Left ventricle myocardium inferior (tissue), 1 donor: ENCODE data around the gene SRGAP2C. TPM values are rescaled to one million over a fixed set of nuclear protein-coding genes. Genes with fewer than 3 reads are reported as not detected.
"Not testable (repeated sequence)": the region's sequence is repeated elsewhere in the genome, so short reads cannot be mapped to it uniquely, and the experiment has no call there.

Experiments
- DNase-seq: peaks from one replicate; pipeline ENCODE4 v3.0.0-alpha.2; 2020
- H3K27ac ChIP-seq: fragments of 200-600 bp; replicated peaks from 2 replicates; pipeline ENCODE4 v1.8.0; 2021
- H3K27me3 ChIP-seq: fragments of 200-600 bp; 2 replicates; pipeline ENCODE4 v1.8.0; 2021; ENCODE audit warnings: low read depth
- H3K36me3 ChIP-seq: fragments of 200-600 bp; 2 replicates; pipeline ENCODE4 v1.8.0; 2021
- H3K4me1 ChIP-seq: fragments of 200-600 bp; 2 replicates; pipeline ENCODE4 v1.8.0; 2021
- H3K4me3 ChIP-seq: fragments of 200-600 bp; 2 replicates; pipeline ENCODE4 v1.8.0; 2021; ENCODE audit warnings: mild to moderate bottlenecking, moderate library complexity
- H3K9me3 ChIP-seq: fragments of 200-600 bp; replicated peaks from 2 replicates; pipeline ENCODE4 v1.8.0; 2021
- intact Hi-C: fragments of 100-400 bp; cut with micrococcal nuclease; formaldehyde crosslinking; loops from one replicate; pipeline ENCODE4 v1.11.0; 2022
- total RNA-seq: library from RNA; stranded (reverse); fragmentation: NEBNext Ultra II Directional; extraction: Animal tissue kit (Norgen Biotek cat#: 25700); gene quantifications from one replicate; pipeline ENCODE4 v1.2.1, GENCODE V29; 2021
- donor health status: DM: no; HTN: yes; CAD: no; lungs with severe emphysema.

SRGAP2C gene
- total RNA-seq, 1 donor from 2014 or later = 12.4 TPM

DNA sequence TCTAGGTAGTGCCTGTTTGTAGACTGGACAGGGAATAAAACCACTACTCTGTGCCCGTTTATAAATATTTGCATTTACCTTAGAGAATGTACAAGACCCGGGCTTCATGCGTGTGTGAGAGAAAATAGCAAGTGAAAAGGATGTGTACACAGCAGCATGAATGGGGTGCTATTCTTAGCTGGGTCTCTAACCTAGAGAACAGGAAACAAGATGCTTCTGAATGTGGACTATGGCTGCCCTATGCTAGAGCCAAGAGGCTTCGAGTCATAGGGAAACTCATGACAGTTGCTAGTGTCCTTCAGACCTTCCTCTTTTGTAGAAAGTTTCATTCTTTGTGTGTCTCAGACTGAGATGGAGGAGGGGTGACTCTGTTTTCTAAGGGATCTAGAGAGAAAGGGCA lies 39.9 kb downstream of the SRGAP2C start:
- H3K27me3 ChIP-seq, DNase-seq, H3K4me3 ChIP-seq, intact Hi-C loops, H3K4me1 ChIP-seq, H3K27ac ChIP-seq, H3K36me3 ChIP-seq, H3K9me3 ChIP-seq: not testable (repeated sequence)

DNA sequence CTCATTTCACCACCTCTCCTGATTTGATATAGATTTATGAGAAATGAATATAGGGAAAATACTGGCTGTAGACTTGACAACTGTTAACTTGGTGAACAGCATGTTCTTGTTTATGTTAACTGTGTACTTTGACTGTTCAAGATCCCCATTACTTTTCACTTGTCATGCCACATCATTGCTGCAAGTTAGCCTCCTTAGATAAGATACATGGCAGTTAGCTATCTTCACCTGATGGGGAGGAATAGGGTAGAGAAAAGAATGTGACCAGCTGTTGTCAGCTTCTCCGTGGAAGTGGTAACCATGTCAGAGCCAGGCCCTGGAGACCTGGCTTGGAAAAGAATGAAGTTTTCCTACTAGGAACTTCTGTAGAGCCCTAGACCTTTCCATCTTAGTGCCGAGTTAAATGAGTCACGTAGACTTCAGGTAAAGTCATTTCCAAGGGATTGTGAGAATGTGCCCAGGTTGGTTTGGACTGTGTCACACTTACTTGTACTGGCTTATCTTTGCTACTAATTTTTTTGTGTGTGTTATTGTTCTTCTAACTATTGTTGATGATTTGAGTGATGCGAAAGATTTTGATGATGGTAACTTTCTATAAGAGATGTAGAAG lies 41.6 kb downstream of the SRGAP2C start:
- not testable (repeated sequence) for H3K9me3 ChIP-seq

DNA sequence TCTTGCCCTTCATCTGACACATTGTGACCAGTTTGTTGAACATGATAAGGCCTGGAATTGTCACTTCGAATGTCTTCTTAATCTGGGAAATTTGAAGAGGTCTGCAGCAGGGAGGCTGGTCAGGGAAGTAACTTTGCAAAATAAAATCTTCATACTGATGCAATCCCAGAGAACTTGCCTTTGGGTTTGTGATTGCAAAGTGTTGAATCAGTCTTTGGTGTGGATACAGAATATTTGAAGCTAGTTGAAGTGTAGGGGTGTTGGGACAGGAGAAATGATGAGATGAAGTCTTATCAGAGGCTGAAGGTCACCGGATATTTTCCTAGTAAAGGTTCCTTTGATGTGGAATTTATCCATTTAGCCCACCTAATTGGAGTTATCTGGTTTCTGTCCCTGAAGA lies 42.1 kb downstream of the SRGAP2C start:
- DNase-seq, H3K9me3 ChIP-seq, H3K4me1 ChIP-seq, intact Hi-C loops, H3K27ac ChIP-seq, H3K36me3 ChIP-seq, H3K4me3 ChIP-seq, H3K27me3 ChIP-seq: not testable (repeated sequence)

More for the DNA sequence above, 41.6 kb downstream of the SRGAP2C start:
- H3K4me3 ChIP-seq, H3K27ac ChIP-seq, H3K27me3 ChIP-seq, DNase-seq, H3K4me1 ChIP-seq, H3K36me3 ChIP-seq, intact Hi-C loops: not testable (repeated sequence)

DNA sequence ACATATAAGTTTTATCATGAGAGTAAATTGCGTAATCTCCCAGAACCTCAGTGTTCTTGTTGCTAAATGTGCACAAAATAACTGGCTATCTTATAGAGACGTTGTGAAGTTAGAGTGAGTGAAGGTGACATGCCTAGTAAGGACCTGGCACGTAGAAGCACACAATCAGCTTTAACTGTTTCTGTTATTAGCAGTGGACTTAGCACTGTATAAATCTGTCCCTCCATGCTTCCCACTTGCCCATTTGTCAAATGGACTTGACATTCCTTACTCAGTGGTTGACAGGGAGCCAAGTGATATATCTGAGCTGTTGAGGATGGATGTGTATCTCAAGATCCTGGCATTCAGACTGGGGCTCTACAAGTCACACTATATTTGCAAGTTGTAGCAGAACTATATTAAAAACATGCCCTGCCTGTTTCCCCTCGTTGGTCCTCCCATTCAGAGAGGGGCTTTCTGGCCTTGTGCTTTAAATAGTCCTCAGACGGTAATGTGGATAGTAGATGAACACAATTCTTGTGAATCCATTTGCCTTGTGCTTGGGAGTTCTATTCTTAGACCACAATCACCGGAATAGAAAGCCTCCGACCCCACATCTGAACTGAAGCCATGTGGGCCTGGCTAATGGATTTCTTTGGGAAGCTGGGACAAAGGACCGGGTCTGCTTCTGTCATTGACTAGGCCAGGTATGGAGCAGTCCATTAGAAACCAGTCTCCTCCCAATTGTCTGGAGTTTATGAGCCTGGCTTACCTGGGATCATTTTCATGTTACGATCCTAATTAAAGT lies 43.0 kb downstream of the SRGAP2C start:
- H3K27ac ChIP-seq, H3K36me3 ChIP-seq, H3K9me3 ChIP-seq, intact Hi-C loops, DNase-seq, H3K27me3 ChIP-seq, H3K4me1 ChIP-seq, H3K4me3 ChIP-seq: not testable (repeated sequence)

DNA sequence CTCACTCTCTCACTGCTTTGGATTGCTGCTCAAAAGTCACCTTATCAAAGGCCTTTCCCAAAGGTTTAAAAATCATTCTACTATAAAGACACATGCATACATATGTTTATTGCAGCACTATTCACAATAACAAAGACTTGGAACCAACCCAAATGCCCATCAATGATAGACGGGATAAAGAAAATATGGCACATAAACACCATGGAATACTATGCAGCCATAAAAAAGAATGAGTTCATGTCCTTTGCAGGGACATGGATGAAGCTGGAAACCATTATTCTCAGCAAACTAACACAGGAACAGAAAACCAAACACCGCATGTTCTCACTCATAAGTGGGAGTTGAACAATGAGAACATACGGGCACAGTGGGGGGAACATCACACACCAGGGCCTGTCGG lies 45.9 kb downstream of the SRGAP2C start:
- H3K4me1 ChIP-seq, intact Hi-C loops, H3K4me3 ChIP-seq, H3K36me3 ChIP-seq, H3K27me3 ChIP-seq, H3K27ac ChIP-seq, H3K9me3 ChIP-seq, DNase-seq: not testable (repeated sequence)

DNA sequence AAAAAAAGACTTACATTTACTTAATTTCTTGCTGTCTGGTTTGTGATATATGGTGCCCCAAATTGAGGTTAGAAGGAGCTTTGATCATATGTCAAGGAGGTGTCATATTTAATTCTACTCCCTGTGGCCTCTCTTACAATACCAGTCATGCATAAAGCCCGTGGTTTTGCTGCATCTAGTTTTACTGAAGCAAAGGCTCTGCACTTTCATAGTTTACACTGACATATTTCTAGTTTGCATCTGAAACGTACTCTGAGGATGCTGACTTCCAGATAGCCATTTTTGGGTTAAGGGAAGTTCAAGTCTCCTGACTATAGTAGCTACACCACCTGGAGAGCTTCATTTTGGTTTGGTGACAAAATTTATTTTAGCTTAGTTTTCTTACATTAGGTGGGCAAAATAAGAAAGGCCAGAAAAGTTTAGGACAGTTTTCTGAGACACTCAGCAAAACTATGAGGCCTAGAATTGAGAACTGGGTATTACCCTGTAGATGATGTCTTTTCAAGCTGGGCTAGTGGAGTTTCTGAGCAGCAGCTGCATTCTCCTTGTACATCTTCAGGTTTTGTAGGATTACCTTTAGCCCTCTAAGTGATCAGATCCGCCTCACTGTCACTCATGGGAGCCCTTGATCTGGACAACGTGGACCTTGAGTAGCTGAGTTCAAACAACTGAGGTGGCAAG lies 47.8 kb downstream of the SRGAP2C start:
- H3K9me3 ChIP-seq, DNase-seq, intact Hi-C loops, H3K27ac ChIP-seq, H3K4me1 ChIP-seq, H3K4me3 ChIP-seq, H3K27me3 ChIP-seq, H3K36me3 ChIP-seq: not testable (repeated sequence)

DNA sequence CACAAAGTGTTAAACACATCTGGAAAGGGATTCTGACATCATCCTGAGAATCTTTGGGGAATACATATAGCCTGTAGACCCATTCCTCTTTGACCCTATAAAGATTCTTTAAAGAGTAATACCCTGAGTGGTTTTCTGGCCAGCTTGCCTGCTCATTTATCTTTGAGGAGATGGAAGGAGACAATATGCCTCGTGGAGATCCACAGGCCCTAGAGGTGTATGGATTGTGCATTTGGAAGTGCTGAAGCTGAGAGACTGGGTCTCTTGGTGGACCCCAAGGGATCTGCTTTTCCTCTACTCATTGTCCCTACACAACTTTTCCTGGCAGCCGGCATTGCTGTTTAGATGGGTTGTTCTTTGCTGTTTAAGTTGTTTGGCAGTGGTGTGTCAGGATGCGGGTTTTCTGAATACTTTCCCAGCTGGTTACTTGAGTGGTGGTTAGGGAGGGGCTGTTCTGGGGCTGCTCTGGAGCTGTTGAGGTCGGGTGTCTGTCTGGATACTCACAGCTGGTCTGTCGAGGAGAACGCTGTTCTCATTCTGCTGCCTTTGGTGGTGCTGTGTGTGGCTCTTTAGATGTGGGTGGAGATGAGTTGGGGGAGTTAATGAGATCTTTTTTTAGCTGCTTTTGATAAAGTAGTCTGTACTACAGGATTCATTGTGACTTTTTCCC lies 49.5 kb downstream of the SRGAP2C start:
- intact Hi-C loops, H3K27ac ChIP-seq, DNase-seq, H3K36me3 ChIP-seq, H3K27me3 ChIP-seq, H3K4me1 ChIP-seq, H3K4me3 ChIP-seq, H3K9me3 ChIP-seq: not testable (repeated sequence)

DNA sequence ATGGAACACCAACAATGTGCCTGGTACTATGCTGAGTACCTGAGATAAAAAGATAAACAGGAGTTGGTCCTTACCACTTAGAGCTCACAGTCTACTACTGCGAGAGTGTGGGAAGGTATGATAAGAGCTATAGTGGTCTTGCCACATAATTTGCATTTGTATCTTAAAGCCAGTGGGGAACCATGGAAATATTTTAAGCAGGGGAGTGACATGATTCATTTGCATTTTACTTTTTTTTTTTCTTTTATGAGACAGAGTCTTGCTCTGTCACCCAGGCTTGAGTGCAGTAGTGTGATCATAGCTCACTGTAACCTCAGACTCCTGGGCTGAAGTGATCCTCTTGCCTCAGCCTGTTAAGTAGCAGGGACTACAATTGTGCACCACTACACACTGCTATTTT lies 53.6 kb downstream of the SRGAP2C start:
- DNase-seq, H3K27me3 ChIP-seq, H3K4me3 ChIP-seq, H3K9me3 ChIP-seq, H3K4me1 ChIP-seq, H3K27ac ChIP-seq, H3K36me3 ChIP-seq, intact Hi-C loops: not testable (repeated sequence)

DNA sequence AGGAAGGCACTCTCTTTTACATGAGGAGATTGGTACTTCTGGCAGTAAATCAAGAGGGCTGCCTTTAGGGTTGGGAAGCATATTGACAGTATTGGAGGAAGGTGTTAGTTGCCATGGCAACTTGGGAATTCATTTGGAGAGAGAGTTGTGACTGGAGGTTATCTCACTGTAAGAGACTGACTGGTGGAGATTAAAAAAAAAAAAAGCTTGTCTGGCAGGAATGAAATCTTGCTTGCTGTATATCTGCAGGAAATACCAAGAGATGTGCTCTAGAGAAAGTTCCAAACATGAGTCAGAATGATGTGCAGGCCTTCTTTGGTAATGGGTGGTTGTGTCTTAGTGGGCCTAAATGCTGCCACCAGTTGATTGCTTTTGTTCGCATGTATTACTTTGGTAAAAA lies 59.1 kb downstream of the SRGAP2C start:
- H3K36me3 ChIP-seq, DNase-seq, H3K4me1 ChIP-seq, H3K27ac ChIP-seq, H3K27me3 ChIP-seq, H3K4me3 ChIP-seq, intact Hi-C loops, H3K9me3 ChIP-seq: not testable (repeated sequence)

DNA sequence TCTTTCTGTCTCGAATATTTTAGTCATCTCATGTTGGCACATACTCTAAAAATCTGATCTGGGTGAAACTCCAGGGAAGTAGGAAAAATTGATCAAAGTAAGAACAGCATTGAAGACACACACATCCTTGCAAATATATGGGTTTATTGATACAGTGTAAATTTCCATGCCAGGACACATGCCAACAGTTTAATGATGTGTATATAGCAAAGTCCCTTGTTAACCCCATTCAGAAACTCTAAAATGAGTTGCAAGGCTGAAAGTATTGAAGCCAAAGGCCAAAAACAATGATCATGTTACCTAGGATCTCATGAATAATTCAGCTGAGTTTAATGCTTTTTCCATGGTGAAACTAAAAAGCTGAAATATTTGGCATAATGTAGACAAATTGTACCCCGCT lies 61.6 kb downstream of the SRGAP2C start:
- intact Hi-C loops, H3K4me1 ChIP-seq, DNase-seq, H3K27ac ChIP-seq, H3K36me3 ChIP-seq, H3K4me3 ChIP-seq, H3K9me3 ChIP-seq, H3K27me3 ChIP-seq: not testable (repeated sequence)

DNA sequence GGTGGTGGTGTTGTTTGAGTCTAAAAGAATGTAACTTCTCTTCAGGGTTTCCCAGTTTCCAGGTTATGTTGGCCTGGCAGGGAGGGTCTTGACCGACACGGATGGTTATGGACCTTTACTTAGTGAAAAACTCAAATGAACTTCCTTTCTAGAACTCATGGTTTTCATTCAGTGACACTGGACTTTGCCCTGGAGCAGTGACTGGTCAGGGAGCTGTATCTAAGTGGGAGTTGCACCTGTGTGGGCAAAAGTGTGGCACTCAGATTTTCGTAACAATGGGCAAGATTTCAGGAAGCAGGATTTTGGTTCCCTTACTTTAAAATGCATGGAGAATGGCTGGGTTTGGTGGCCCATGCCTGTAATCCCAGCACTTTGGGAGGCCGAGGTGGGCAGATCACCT lies 67.9 kb downstream of the SRGAP2C start:
- H3K9me3 ChIP-seq, H3K27me3 ChIP-seq, intact Hi-C loops, DNase-seq, H3K27ac ChIP-seq, H3K4me1 ChIP-seq, H3K36me3 ChIP-seq, H3K4me3 ChIP-seq: not testable (repeated sequence)

DNA sequence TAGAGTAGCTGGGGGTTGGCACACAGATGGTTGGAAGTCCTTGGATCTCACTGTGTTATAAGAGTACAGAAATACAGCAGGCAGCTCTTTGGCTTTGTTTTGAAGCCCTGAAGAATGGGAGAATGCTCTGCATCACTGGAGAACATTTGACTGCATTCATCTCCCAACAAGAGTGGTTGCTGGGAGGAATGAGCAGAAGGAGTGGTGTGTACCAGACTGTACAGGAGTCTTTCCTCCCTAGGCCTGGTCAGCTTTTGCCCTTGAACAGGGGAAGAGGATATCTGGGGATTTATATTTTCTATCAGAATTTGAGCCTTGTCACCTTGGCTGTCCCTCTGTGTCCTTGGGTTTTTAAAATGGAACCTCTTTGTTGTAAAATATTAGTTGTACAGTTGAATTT lies 69.8 kb downstream of the SRGAP2C start:
- DNase-seq, H3K9me3 ChIP-seq, intact Hi-C loops, H3K27me3 ChIP-seq, H3K36me3 ChIP-seq, H3K4me3 ChIP-seq, H3K4me1 ChIP-seq, H3K27ac ChIP-seq: not testable (repeated sequence)

DNA sequence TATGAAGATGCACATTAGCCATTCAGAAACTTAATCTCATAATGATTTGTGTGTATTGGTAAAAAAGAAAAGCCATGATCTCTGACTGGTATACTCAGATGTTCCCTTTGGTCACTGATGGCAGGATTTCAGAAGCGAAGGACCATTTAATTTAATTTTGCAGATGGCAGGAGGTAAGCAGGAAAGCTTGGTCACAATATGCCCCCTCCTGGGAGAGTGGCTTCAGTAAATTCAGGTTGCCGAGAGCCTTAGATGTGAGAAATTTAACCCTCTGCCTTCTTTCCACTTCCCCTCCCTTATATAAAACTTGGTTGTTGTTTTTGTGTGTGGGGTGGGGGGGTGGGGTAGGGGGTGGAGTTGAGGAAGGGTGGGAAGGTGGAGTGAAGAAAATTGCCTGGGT lies 72.9 kb downstream of the SRGAP2C start:
- H3K27me3 ChIP-seq, H3K4me3 ChIP-seq, H3K36me3 ChIP-seq, intact Hi-C loops, H3K27ac ChIP-seq, H3K9me3 ChIP-seq, DNase-seq, H3K4me1 ChIP-seq: not testable (repeated sequence)
